MCF 10A (cell line): ENCODE measurements around the gene IVD. TPM values are rescaled to one million over a fixed set of nuclear protein-coding genes. Genes with fewer than 3 reads are reported as not detected.

Source experiments
- BruUV-seq: library from RNA; stranded (reverse); fragments of 400-500 nt; replicated peaks from 2 replicates; lab custom pipeline; 2021; lab: Mats Ljungman, UMichigan
- CTCF ChIA-PET: fragments of 300-600 bp; sonication (Branson Sonifier 250); formaldehyde crosslinking; extraction: SDS; loops from one replicate; lab custom pipeline; 2021; ENCODE audit warnings: antibody characterized with exemption, inconsistent platforms; lab: Yijun Ruan, JAX
- POLR2A ChIA-PET: fragments of 300-600, 350-650 bp; sonication (Branson Sonifier 250); formaldehyde crosslinking; extraction: SDS; loops from one replicate; lab custom pipeline; 2020; ENCODE audit warnings: antibody characterized with exemption, inconsistent platforms; lab: Yijun Ruan, JAX
- DNase-seq: peaks from one replicate; pipeline ENCODE4 v3.0.0-alpha.2; 2018; ENCODE audit not compliant: unreplicated experiment
- H3K27ac Mint-ChIP-seq: one replicate; pipeline ENCODE4 v1.8.0; 2022; ENCODE audit warnings: mild to moderate bottlenecking, low read depth, mixed read lengths; ENCODE audit not compliant: unreplicated experiment
- H3K27me3 Mint-ChIP-seq: one replicate; pipeline ENCODE4 v1.8.0; 2022; ENCODE audit warnings: mixed read lengths; ENCODE audit not compliant: insufficient read depth, unreplicated experiment
- H3K36me3 Mint-ChIP-seq: one replicate; pipeline ENCODE4 v1.8.0; 2022; ENCODE audit warnings: mild to moderate bottlenecking, moderate library complexity, mixed read lengths; ENCODE audit not compliant: insufficient read depth, unreplicated experiment
- H3K4me1 Mint-ChIP-seq: one replicate; pipeline ENCODE4 v1.8.0; 2022; ENCODE audit warnings: mixed read lengths; ENCODE audit not compliant: insufficient read depth, unreplicated experiment
- H3K4me3 Mint-ChIP-seq: one replicate; pipeline ENCODE4 v1.8.0; 2022; ENCODE audit warnings: mild to moderate bottlenecking, moderate library complexity, mixed read lengths; ENCODE audit not compliant: unreplicated experiment
- H3K9me3 Mint-ChIP-seq: one replicate; pipeline ENCODE4 v1.8.0; 2022; ENCODE audit warnings: mixed read lengths; ENCODE audit not compliant: unreplicated experiment
- CTCF ChIP-seq: fragments of 200-600 bp; IDR thresholded peaks from one replicate; pipeline ENCODE4 v1.8.0; 2022; ENCODE audit warnings: antibody characterized with exemption, mild to moderate bottlenecking; ENCODE audit not compliant: unreplicated experiment
- intact Hi-C: fragments of 100-400 bp; cut with micrococcal nuclease; formaldehyde crosslinking; loops from 2 replicates; pipeline ENCODE4 v1.14.1; 2022
- total RNA-seq: library from RNA; stranded (reverse); gene quantifications from 2 replicates; pipeline ENCODE4 v1.2.3, GENCODE V29; 2022

Gene IVD
- total RNA-seq, 1 experiment from 2014 or later, result 61.6 TPM

- BruUV-seq, result no TSS peak
- intact Hi-C loops, result no loop called here
- Mint-ChIP-seq H3K27me3 (no peaks in the 10 kb centered on the region), H3K27ac (no peak overlapping the region), H3K9me3 (no peaks in the 10 kb centered on the region), H3K4me1 (peaks cover 10% of the 10 kb centered on the region), H3K36me3 (peaks cover 71% of the 10 kb centered on the region), H3K4me3 (no peak overlapping the region)
- no peak for TF ChIP-seq CTCF
- POLR2A ChIA-PET, result interaction anchor here (2.1 kb wide), 1 partner anchor 10 kb away, joined by 8 read pairs; the partner anchor contains the start of gene IVD
- DNase-seq, result no peak
- CTCF ChIA-PET, result interaction anchor here (0.6 kb wide), 1 partner anchor 96 kb away, joined by 3 read pairs; no protein-coding TSS in a partner anchor
Observed at GRCh38 chr15:40415226-40415625, 9.6 kb downstream of the IVD start.

- Mint-ChIP-seq H3K36me3 (peaks cover 67% of the 10 kb centered on the region), H3K27me3 (no peaks in the 10 kb centered on the region), H3K9me3 (no peaks in the 10 kb centered on the region), H3K27ac (no peak overlapping the region), H3K4me1 (peaks cover 18% of the 10 kb centered on the region), H3K4me3 (no peak overlapping the region)
- DNase-seq, result no peak
- TF ChIP-seq CTCF, result no peak
- ChIA-PET POLR2A (no interaction called here), CTCF (interaction anchor here (0.6 kb wide), 1 partner anchor 150 kb away, joined by 3 read pairs; no protein-coding TSS in a partner anchor)
- intact Hi-C loops, result no loop called here
- no TSS peak for BruUV-seq
Observed at GRCh38 chr15:40416056-40416455, 10.5 kb downstream of the IVD start.

GRCh38 chr15:40418126-40418525 lies 12.5 kb downstream of the IVD start:
- CTCF ChIA-PET, result interaction anchor here (0.7 to 9.9 kb wide), 3 partner anchors 49 to 139 kb away, joined by 3 to 80 read pairs (median 4); no protein-coding TSS in a partner anchor
- POLR2A ChIA-PET, result interaction anchor here (1.9 kb wide), 1 partner anchor 12 kb away, joined by 12 read pairs; the partner anchor contains the start of gene IVD
- intact Hi-C loops, result no loop called here
- DNase-seq, result no peak
- no TSS peak for BruUV-seq
- H3K4me1 Mint-ChIP-seq, result peaks cover 19% of the 10 kb centered on the region
- H3K27me3 Mint-ChIP-seq, result no peaks in the 10 kb centered on the region
- H3K9me3 Mint-ChIP-seq, result no peaks in the 10 kb centered on the region
- no peak overlapping the region for H3K27ac Mint-ChIP-seq
- H3K4me3 Mint-ChIP-seq, result no peak overlapping the region
- peaks cover 46% of the 10 kb centered on the region for H3K36me3 Mint-ChIP-seq
- no peak for TF ChIP-seq CTCF

- Mint-ChIP-seq H3K27ac (peak overlapping the region; percentile 73), H3K36me3 (peaks cover 36% of the 10 kb centered on the region), H3K9me3 (no peaks in the 10 kb centered on the region), H3K27me3 (no peaks in the 10 kb centered on the region), H3K4me1 (peaks cover 19% of the 10 kb centered on the region), H3K4me3 (peak overlapping the region; percentile 14)
- intact Hi-C loops, result loop anchor here (2.0 kb wide), 1 partner anchor 99 kb away; no protein-coding TSS in a partner anchor
- ChIA-PET POLR2A (interaction anchor here (0.5 to 3.5 kb wide), 7 partner anchors 15 to 153 kb away, joined by 3 to 33 read pairs (median 3); partner anchors contain the start of genes CCDC9B and IVD), CTCF (interaction anchor here (0.6 to 9.9 kb wide), 17 partner anchors 9 to 372 kb away, joined by 3 to 107 read pairs (median 4); partner anchors contain the start of genes CCDC9B, INAFM2 and IVD)
- BruUV-seq, result no TSS peak
- no peak for DNase-seq
- no peak for TF ChIP-seq CTCF
Observed at GRCh38 chr15:40420071-40420713, 14.6 kb downstream of the IVD start.
